HG02759 (cell line): ENCODE results near the gene ACOXL.
A peak's percentile ranks its signal among the peaks of the same experiment; 100 is the strongest.

Source experiments
- ATAC-seq: cut with Tn5 transposase; IDR thresholded peaks from one replicate; pipeline ENCODE4 v1.9.1; 2021; ENCODE audit warnings: mild to moderate bottlenecking, moderate library complexity; ENCODE audit not compliant: unreplicated experiment

The ACOXL gene

DNA sequence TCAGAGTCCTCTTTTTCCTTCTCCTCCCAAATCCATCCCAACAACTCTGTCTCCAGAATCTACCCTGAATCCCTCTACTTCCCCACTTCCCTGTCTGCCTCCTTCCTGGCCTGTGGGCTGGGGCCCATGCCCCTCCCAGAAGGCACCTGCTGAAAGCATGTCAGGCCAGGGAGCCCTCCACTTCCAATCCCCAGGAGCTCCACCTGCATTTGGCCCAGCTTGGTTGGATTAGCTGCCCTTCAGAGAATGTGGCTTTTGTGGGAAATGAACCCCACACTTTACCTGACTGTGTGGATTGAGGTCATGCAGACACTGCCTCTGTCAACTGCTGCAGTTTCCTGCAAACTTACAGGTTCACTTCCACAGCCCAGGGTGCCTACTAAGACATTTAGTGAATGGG lies 58.5 kb downstream of the ACOXL start:
- ATAC-seq = no peak

- ATAC-seq = no peak
Observed at GRCh38 chr2:110791435-110791834, 59.1 kb downstream of the ACOXL start.

DNA sequence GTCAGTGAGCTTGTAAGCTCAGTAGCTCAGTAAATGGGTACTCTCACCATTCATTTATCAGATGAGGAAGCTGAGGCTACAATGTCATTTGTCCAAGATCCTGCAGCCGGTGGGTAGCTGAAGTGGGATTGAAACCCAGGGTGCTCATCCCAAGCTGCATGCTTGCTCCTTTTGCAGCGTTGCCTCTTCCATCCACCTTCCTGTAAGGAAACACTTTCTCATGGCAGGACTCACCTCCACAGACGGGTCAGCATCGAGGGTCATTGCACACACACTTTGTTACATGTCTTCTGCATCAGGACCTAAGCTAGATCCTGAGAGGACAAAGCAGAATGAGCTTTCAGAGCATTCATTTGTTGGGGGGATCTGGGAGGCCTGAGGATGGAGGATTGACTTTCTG lies 60.7 kb downstream of the ACOXL start:
- no peak for ATAC-seq

DNA sequence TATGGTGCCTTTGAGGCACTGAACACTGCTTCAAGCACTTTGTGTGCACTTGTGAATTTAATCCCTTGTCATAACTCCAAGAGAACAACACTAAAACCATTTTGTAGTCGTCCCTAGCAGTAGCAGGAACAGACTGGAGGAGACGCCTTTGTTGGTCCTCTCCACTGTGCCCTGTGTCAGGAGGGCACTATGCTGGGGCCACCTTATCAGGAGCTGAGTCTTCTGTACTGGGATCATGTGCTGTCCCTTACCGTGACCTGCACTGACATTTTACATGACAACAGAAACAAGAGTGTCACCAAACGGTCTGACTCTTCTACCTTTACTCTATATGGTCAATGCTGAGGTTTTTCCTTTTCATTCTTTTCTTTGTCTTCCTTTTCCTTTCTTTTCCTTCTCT lies 62.0 kb downstream of the ACOXL start:
- no peak for ATAC-seq

GRCh38 chr2:110794951-110795350 lies 62.6 kb downstream of the ACOXL start:
- ATAC-seq = no peak

DNA sequence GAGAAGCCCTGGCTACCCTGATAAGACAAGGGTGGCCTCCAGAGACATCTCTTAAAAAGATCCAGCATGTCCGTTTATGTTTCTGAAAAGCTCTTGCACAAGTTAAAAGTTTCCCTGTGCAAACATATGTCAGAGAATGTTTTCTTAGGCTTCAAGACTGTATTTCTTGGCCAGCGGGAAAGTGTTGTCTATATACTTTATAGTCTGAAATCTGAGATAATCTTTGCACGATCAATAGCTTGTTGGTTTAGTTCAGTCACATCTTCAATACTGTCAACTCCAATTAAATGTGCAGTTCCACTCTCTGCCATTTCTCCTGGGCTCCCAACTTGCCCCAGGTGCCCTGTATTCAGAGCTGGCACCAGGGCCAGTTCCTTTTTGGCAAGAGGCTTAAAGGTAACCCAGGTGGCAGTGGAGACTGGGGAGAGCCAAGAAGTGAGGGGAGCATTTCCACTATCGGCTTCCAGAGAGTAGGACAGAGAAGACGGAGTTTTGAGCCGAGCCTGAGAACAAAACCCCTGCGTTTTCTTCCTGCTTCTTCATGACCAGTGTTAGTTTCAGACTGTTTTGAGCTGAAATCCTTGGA lies 64.4 kb downstream of the ACOXL start:
- ATAC-seq = no peak

DNA sequence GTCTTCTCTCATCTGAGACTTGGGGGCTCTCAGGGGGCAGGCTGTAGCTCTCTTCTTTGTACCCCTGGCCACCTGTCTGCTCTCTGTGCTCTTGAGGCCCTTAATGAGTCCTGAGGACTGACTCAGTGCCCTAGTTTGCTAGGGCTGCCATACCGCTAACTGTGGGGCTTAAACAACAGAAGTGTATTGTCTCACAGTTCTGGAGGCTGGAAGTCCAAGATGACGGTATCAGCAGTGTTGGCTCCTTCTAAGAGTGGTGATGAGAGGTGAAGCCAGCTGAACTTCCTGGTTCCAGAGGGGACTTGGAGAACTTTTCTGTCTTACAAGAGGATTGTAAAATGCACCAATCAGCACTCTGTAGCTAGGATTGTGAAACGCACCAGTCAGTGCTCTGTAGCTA lies 67.0 kb downstream of the ACOXL start:
- no peak for ATAC-seq

- ATAC-seq = no peak
Observed at GRCh38 chr2:110800611-110801402, 68.4 kb downstream of the ACOXL start.

DNA sequence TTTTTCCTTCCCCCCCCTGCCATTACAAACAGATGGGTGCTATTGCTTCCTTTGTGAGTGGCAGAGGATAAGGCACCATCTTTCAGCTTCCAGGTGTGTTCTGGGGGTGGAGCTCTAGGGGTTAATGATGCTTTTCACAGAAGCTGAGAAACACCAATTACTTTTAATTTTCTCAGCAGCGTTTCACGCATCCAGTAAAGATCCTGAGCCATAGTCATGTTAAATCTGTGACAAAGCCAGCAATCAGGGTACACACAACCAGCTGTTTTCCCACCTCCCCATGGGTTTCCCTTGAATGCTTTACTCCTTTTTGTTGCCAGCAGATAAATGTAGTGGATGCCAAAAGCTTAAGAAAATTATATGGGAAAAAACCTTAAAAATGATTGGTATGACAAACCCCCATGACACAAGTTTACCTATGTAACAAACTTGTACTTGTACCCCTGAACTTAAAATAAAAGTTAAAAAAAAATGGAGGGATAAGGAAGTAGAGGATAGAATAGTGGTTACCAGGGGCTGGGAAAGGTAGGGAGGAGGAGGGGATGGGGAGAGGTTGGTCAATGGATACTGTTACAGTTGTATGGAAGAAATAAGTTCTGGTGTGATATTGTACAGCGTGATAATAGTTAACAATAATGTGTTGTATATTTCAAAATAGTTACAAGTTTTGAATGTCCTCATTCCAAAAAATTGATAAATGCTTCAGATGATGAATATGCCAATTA lies 70.0 kb downstream of the ACOXL start:
- ATAC-seq = no peak

DNA sequence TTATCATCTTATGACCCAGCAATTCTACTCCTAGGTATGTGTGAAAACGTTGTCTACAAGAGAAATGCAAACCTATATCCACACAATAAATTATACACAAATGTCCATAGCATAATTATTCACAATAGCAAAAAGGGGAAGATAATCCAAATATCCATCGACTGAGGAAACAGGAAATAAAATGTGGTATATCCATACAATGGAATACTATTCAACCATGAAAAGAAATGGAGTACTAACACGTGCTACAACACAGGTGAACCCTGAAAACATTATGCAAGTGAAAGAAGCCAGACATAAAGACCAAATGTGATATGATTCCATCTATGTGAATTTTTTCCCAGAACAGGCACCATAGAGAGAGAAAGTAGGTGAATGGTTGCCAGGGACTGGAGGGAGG lies 72.1 kb downstream of the ACOXL start:
- no peak for ATAC-seq

- peak; percentile 70 for ATAC-seq
Observed at GRCh38 chr2:110804915-110805314, 72.5 kb downstream of the ACOXL start.

DNA sequence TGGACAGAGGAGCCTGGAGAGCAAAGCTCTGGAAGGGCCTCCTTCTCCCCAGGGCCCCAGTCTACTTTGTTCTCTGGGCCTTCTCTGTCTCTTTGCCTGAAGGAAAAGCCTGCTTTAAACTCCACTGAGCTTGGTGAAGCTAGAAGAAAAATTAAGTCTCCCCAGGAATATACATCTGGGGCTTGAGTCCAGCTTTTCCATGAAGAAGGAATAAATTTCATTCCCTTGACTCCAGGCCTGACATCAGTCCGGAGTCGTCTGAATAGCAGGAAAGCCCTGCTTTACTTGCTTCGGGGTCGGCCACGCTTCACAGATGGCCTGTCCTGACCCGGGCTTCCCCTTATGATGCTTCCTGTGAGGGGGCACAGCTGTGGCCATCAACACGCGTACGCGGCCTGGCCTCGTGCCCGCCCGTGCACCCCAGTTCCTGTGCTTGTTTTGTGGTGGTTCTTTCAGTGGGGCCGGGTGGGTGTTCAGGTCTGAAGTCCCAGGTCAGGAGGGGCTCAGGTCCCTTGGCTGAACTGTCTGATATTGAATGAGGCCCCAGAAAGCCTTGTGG lies 73.6 kb downstream of the ACOXL start:
- ATAC-seq = no peak

GRCh38 chr2:110807522-110807921 lies 75.1 kb downstream of the ACOXL start:
- no peak for ATAC-seq

DNA sequence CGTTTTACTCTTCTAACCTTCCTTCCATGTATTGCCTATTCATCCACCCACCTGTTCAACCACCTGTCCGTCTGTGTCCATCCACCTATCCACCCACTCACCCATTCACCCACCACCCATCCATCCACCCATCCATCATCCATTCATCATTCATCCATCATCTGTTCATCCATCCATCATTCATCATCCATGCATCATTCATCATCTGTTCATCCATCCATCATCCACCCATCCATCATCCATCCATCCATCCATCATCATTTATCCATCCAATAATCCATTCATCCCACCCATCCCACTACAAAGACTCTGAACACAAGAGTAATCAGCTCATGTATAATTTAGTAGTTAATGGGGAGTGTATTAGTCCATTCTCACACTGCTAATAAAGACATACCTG lies 78.0 kb downstream of the ACOXL start:
- ATAC-seq = no peak

DNA sequence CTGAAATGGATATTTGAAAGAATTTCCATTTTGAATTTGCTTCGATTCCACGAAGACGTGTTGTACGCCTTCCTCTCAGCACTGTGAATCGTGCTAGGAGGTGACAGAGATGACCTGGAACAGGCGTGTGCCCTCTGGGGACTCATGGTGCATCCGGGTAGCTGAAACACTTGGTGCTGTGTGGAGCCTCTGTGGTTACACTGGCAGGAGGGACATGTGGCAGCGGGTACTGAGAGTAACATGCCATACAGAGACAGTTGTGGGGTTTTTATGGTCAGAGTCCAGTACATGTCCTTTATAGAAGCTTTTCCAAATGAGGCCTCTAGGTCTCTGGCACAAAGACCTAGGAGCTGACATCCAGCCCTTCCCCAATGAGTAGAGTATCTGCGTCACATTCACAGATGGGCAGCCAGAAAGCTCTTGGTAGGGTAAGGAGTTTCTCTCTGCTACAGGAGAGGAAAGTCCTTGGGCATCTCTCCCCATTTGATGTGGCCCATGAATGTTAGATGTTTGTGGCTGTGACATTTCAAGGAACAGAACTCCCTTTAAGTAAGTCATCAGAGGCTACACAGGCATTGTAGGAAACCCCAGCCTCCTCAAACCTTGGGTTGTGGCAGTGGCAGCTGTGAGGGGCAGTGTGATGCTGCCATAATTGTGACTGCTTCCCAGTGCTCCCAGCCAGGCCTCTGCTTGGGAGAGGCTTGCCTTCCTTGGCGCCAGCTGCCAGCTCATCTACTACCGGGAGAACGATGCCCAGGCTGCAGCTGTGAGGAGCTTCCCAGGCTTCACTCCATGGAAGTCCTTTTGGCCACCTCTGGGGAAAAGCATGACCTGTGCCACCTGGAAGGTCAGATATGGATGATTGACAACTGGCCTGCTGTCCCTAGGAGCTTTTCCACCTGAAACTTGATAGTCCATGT lies 80.6 kb downstream of the ACOXL start:
- no peak for ATAC-seq

DNA sequence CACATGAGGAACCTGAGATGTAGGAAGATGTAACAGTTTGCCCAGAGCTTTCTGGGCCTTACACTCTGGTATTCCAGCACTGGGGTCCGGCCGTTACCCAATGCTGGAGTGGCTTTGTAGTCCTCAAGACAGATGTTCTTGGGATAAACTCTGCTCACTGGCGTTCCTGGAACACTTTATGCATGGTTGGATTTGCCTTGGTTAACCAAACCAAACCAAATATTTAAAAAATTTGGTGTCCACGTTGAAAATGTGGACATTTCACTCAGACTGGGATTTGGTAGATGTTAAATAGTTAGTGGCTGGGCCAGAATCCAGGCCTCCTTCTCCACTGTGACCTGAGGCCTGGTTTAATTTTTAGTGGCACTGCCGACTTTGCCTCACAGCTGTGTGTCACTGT lies 81.5 kb downstream of the ACOXL start:
- no peak for ATAC-seq

DNA sequence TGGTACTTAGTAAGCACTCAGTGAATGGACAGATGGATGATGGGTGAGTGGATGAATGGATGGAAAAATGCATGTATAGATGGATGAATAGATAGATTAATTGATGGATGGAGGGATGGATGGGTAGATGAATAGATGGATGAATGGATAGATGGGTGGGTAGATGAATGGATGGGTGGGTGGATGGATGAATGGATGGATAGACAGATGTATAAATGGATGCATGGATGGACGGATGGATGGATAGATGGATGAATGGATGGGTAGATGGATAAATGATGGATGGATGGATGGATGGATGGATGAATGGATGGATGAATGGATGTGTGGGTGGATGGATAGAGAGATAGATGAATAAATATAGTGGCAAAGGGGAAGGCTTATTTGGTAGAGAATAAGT lies 83.6 kb downstream of the ACOXL start:
- ATAC-seq = no peak

DNA sequence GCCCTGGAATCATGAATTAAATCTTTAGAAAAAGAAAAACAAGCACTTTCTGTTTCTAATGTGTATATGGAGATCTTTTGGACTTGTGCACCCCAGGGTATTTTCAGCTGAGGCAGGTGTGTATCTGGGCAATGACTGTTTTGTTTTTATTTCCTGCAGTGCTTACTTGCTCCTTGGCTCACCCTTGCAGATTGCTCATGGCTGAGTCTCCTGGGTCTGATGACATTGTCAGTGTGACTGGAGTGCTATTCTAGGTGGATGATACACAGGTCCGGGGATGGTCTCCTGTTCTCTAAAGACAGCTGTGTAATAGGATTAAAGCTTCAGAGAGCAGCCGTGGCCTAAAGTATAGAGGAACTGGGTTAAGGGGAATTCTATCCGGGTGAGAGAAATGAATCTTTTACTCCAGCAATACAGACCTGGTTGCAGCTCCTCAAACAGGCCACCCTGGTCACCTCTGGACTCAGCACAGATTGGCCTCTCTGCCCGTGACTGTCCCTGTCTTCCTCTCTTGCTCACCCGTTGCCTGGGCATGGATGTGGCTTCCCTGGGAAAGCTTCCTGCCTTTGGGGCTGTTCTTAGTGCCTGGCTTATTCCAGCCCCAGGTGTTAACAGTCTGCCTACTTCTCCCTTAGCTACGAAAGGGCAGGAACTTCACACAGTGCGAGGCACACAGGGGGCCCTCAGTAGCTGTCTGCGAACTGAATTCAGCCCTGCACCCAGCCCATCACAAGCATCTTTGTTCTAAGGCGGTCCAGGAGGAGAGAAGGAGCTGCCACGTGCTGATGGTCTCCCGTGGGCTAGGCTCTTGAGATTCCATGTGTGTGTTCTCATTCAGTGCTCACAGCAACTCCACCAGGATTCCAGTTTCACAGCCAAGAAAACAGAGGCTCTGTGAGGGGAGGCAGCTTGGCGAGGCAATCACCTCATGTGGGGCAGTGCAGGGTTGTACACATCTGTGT lies 84.3 kb downstream of the ACOXL start:
- no peak for ATAC-seq

- ATAC-seq = no peak
Observed at GRCh38 chr2:110818767-110819481, 86.6 kb downstream of the ACOXL start.
